PFSK-1 (cell line): Measurements from ENCODE around the gene MAST1.

Source experiments
- FOXP2 ChIP-seq: optimal IDR thresholded peaks from 2 replicates; pipeline ENCODE3; 2011; ENCODE audit warnings: borderline replicate concordance, control low read depth, inconsistent platforms; ENCODE audit not compliant: insufficient read depth; ENCODE audit errors: extremely low read length, extremely low read depth
- POLR2AphosphoS5 ChIP-seq: IDR thresholded peaks from 2 replicates; pipeline ENCODE4 v1.6.1; 2012; ENCODE audit warnings: low read depth, mild to moderate bottlenecking, control low read depth, low read length, moderate library complexity
- REST ChIP-seq, 2 experiments: IDR thresholded peaks; 2 replicates each; pipeline versions ENCODE4 v1.6.1 to v1.8.0; 2011 to 2012; ENCODE audit warnings: low read depth in 2 of 2, low read length in 2 of 2, control low read depth in 1 of 2, inconsistent platforms in 1 of 2, mild to moderate bottlenecking in 1 of 2, moderate library complexity in 1 of 2; ENCODE audit not compliant: insufficient read depth in 1 of 2
- SIN3A ChIP-seq: IDR thresholded peaks from 2 replicates; pipeline ENCODE4 v1.6.1; 2012; ENCODE audit warnings: mild to moderate bottlenecking, low read length, moderate library complexity, borderline replicate concordance; ENCODE audit not compliant: insufficient read depth
- TAF1 ChIP-seq: IDR thresholded peaks from 2 replicates; pipeline ENCODE4 v1.6.1; 2012; ENCODE audit warnings: low read length, control low read depth, borderline replicate concordance; ENCODE audit not compliant: insufficient read depth

- no peak for TF ChIP-seq POLR2AphosphoS5
- no peak for TF ChIP-seq REST (IDR thresholded peaks at IDR 0.05; ENCODE audit: insufficient read depth in 1 of 2, low read depth in 2 of 2, low read length in 2 of 2)
- TF ChIP-seq SIN3A, result no peak
- no peak for TF ChIP-seq TAF1
- no peak for TF ChIP-seq FOXP2
These were observed 34.3 kb upstream of the MAST1 start for GRCh38 chr19:12804051-12804450.
